ENCODE measurements around the gene EIF5. TPM values are rescaled to one million over a fixed set of nuclear protein-coding genes. Genes with fewer than 3 reads are reported as not detected.
"Not testable (repeated sequence)": the region's sequence is repeated elsewhere in the genome, so short reads cannot be mapped to it uniquely, and the experiment has no call there.

Gene EIF5
- total RNA-seq, 1 experiment from 2014 or later, result 392 TPM

DNA sequence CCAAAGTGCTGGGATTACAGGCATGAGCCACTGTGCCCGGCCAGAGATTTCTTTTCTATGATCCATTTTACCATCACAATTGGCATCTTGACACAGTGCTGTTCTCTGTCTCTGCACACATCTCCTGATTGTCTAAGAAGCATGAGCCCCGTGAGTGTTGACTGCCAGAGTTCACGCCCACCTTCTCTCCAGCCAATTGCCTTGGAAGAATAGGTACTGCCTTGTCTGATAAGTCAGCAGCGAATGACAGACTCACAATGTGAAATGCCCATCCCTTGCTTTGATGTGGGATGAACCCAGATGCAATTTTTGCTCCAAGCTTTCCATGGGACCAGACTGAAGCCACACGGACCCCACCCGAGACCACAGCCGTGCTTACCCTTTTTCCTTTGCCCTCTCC lies 19.3 kb downstream of the EIF5 start:
- no peak overlapping the region for H3K4me3 ChIP-seq (ENCODE audit: low read depth, low read length)
- ChIA-PET CTCF (interaction anchor here (0.7 kb wide), 1 partner anchor 194 kb away, joined by 9 read pairs; no protein-coding TSS in a partner anchor), POLR2A (no interaction called here)
- Mint-ChIP-seq H3K27me3 (ENCODE audit: insufficient read depth, unreplicated experiment) (peaks cover 2% of the 10 kb centered on the region), H3K9me3 (ENCODE audit: unreplicated experiment) (no peaks in the 10 kb centered on the region), H3K36me3 (ENCODE audit: insufficient read depth, unreplicated experiment) (no peaks in the 10 kb centered on the region), H3K27ac (ENCODE audit: unreplicated experiment) (no peak overlapping the region), H3K4me3 (ENCODE audit: unreplicated experiment) (no peak overlapping the region), H3K4me1 (ENCODE audit: low read depth, unreplicated experiment) (no peaks in the 10 kb centered on the region)
- TF ChIP-seq, protein P1, sequence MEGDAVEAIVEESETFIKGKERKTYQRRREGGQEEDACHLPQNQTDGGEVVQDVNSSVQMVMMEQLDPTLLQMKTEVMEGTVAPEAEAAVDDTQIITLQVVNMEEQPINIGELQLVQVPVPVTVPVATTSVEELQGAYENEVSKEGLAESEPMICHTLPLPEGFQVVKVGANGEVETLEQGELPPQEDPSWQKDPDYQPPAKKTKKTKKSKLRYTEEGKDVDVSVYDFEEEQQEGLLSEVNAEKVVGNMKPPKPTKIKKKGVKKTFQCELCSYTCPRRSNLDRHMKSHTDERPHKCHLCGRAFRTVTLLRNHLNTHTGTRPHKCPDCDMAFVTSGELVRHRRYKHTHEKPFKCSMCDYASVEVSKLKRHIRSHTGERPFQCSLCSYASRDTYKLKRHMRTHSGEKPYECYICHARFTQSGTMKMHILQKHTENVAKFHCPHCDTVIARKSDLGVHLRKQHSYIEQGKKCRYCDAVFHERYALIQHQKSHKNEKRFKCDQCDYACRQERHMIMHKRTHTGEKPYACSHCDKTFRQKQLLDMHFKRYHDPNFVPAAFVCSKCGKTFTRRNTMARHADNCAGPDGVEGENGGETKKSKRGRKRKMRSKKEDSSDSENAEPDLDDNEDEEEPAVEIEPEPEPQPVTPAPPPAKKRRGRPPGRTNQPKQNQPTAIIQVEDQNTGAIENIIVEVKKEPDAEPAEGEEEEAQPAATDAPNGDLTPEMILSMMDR (IDR thresholded peaks at IDR 0.05; ENCODE audit: insufficient read depth in 1 of 2, low read depth in 1 of 2, low read length in 1 of 2, severe bottlenecking in 1 of 2, unreplicated experiment in 1 of 2), result no peak
- BruUV-seq (replicated peaks), result no TSS peak
- H3K27me3 ChIP-seq (replicated peaks; ENCODE audit: control insufficient read depth, insufficient read depth, low read length), result no peaks in the 10 kb centered on the region
- DNase-seq, result no peak
- H3K4me1 ChIP-seq, result no peaks in the 10 kb centered on the region
- no peaks in the 10 kb centered on the region for H3K36me3 ChIP-seq (ENCODE audit: control insufficient read depth, insufficient read depth, low read length)
- H3K9me3 ChIP-seq, result no peaks in the 10 kb centered on the region
- intact Hi-C loops (cut with micrococcal nuclease; ENCODE audit: unreplicated experiment), result loop anchor here (5.0 kb wide), 1 partner anchor 34 kb away; the partner anchor contains the start of gene MARK3

DNA sequence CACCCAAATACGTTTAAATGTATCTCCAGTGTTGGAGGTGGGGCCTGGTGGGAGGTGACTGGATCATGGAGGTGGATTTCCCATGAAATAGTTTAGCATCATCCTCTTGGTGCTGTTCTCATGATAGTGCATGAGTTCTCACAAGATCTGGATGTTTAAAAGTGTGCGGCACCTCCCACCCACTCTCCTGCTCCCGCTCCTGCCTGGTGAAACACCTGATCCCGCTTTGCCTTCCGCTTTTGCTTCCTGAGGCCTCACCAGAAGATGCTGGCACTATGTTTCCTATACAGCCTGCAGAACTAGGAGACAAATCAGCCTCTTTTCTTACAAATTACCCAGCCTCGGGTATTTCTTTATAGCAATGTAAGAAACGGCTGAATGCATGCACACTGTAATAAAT lies 20.1 kb downstream of the EIF5 start:
- no TSS peak for BruUV-seq (replicated peaks)
- Histone ChIP-seq H3K4me1 (no peaks in the 10 kb centered on the region), H3K9me3 (no peaks in the 10 kb centered on the region), H3K27me3 (replicated peaks; ENCODE audit: control insufficient read depth, insufficient read depth, low read length) (no peaks in the 10 kb centered on the region), H3K36me3 (ENCODE audit: control insufficient read depth, insufficient read depth, low read length) (no peaks in the 10 kb centered on the region), H3K4me3 (ENCODE audit: low read depth, low read length) (no peak overlapping the region)
- intact Hi-C loops (cut with micrococcal nuclease; ENCODE audit: unreplicated experiment), result loop anchor here (5.0 kb wide), 1 partner anchor 33 kb away; the partner anchor contains the start of gene MARK3
- no peak overlapping the region for H3K4me3 Mint-ChIP-seq (ENCODE audit: unreplicated experiment)
- H3K4me1 Mint-ChIP-seq (ENCODE audit: low read depth, unreplicated experiment), result no peaks in the 10 kb centered on the region
- peaks cover 2% of the 10 kb centered on the region for H3K27me3 Mint-ChIP-seq (ENCODE audit: insufficient read depth, unreplicated experiment)
- no peaks in the 10 kb centered on the region for H3K9me3 Mint-ChIP-seq (ENCODE audit: unreplicated experiment)
- POLR2A ChIA-PET, result interaction anchor here (0.7 kb wide), 1 partner anchor 11 kb away, joined by 3 read pairs; no protein-coding TSS in a partner anchor
- DNase-seq, result no peak
- H3K36me3 Mint-ChIP-seq (ENCODE audit: insufficient read depth, unreplicated experiment), result no peaks in the 10 kb centered on the region
- CTCF ChIA-PET, result interaction anchor here (0.6 to 1.0 kb wide), 4 partner anchors 12 to 249 kb away, joined by 3 to 9 read pairs (median 4); no protein-coding TSS in a partner anchor
- TF ChIP-seq, protein P1 (IDR thresholded peaks at IDR 0.05; ENCODE audit: insufficient read depth in 1 of 2, low read depth in 1 of 2, low read length in 1 of 2, severe bottlenecking in 1 of 2, unreplicated experiment in 1 of 2), result no peak
- no peak overlapping the region for H3K27ac Mint-ChIP-seq (ENCODE audit: unreplicated experiment)

DNA sequence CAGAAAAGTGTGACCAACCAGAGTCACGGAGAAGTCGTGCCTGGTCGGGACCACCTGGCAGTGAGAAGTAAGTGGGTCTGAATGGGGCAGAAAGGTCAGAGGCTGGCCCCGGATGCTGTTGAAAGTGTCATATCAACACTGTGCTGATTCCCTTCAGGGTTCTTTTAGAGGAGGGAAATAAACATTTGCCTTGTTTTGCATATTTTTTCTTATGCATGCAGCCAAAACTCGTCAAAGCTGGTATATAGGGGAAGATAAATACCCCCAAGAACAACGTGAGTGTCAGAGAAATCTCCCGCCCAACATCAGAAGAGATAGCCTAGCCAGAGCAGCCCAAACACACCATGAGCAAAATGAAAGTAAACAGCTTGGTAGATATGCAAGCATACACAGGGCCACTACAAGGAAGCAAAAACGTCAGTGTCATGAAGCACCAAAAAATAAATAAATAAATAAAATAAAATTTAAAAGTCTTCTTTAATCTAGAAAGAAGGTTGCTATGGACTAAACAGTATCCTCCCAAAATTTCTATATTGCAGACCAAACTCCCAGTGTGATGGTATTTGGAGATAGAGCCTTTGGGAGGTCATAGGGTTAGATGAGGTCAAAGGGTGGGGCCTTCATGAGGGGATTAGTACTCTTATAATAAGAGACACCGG lies 22.1 kb downstream of the EIF5 start:
- H3K4me1 Mint-ChIP-seq (ENCODE audit: low read depth, unreplicated experiment), result no peaks in the 10 kb centered on the region
- H3K4me3 Mint-ChIP-seq (ENCODE audit: unreplicated experiment), result no peak overlapping the region
- no peaks in the 10 kb centered on the region for H3K36me3 Mint-ChIP-seq (ENCODE audit: insufficient read depth, unreplicated experiment)
- peaks cover 10% of the 10 kb centered on the region for H3K9me3 Mint-ChIP-seq (ENCODE audit: unreplicated experiment)
- H3K27me3 Mint-ChIP-seq (ENCODE audit: insufficient read depth, unreplicated experiment), result peaks cover 5% of the 10 kb centered on the region
- TF ChIP-seq, protein P1 (IDR thresholded peaks at IDR 0.05; ENCODE audit: insufficient read depth in 1 of 2, low read depth in 1 of 2, low read length in 1 of 2, severe bottlenecking in 1 of 2, unreplicated experiment in 1 of 2), result no peak
- no peak overlapping the region for H3K4me3 ChIP-seq (ENCODE audit: low read depth, low read length)
- H3K27ac Mint-ChIP-seq (ENCODE audit: unreplicated experiment), result no peak overlapping the region
- no peaks in the 10 kb centered on the region for H3K9me3 ChIP-seq
- no peak for DNase-seq
- BruUV-seq (replicated peaks), result no TSS peak
- no peaks in the 10 kb centered on the region for H3K4me1 ChIP-seq
- POLR2A ChIA-PET, result no interaction called here
- H3K27me3 ChIP-seq (replicated peaks; ENCODE audit: control insufficient read depth, insufficient read depth, low read length), result no peaks in the 10 kb centered on the region
- CTCF ChIA-PET, result no interaction called here
- no peaks in the 10 kb centered on the region for H3K36me3 ChIP-seq (ENCODE audit: control insufficient read depth, insufficient read depth, low read length)
- intact Hi-C loops (cut with micrococcal nuclease; ENCODE audit: unreplicated experiment), result no loop called here

DNA sequence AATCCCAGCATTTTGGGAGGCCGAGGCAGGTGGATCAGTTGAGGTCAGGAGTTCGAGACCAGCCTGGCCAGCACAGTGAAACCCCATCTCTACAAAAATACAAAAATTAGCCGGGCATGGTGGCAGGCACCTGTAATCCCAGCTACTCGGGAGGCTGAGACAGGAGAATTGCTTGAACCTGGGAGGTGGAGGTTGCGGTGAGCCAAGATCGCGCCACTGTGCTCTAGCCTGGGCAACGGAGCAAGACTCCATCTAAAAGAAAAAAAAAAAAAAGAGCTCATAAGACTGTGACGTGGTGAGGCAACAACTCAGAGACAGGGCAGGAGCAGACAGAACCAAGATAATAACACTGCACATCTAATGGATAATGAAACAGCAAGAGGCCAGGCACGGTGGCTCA lies 23.5 kb downstream of the EIF5 start:
- intact Hi-C loops (cut with micrococcal nuclease; ENCODE audit: unreplicated experiment); H3K27ac Mint-ChIP-seq (ENCODE audit: unreplicated experiment); H3K36me3 ChIP-seq (ENCODE audit: control insufficient read depth, insufficient read depth, low read length); H3K4me1 ChIP-seq; H3K4me1 Mint-ChIP-seq (ENCODE audit: low read depth, unreplicated experiment); BruUV-seq (replicated peaks); H3K27me3 ChIP-seq (replicated peaks; ENCODE audit: control insufficient read depth, insufficient read depth, low read length); H3K4me3 ChIP-seq (ENCODE audit: low read depth, low read length); H3K27me3 Mint-ChIP-seq (ENCODE audit: insufficient read depth, unreplicated experiment); DNase-seq; H3K36me3 Mint-ChIP-seq (ENCODE audit: insufficient read depth, unreplicated experiment); H3K4me3 Mint-ChIP-seq (ENCODE audit: unreplicated experiment); POLR2A ChIA-PET: not testable (repeated sequence)
- CTCF ChIA-PET, result interaction anchor here (0.5 to 0.6 kb wide), 2 partner anchors 22 to 51 kb away, joined by 3 to 4 read pairs; no protein-coding TSS in a partner anchor
- peaks cover 10% of the 10 kb centered on the region for H3K9me3 Mint-ChIP-seq (ENCODE audit: unreplicated experiment)
- H3K9me3 ChIP-seq, result peaks cover 12% of the 10 kb centered on the region; the same call in 1 of the 2 replicates
